C4-2B (cell line): ENCODE results near the gene ANLN.

Experiments used
- ZFX ChIP-seq: fragments of 450-650 bp; IDR thresholded peaks from 2 replicates; pipeline ENCODE4 v1.6.1; 2017
- TF ChIP-seq, protein P1 (sequence below): fragments of 450-650 bp; conservative IDR thresholded peaks from 2 replicates; pipeline ENCODE4 v1.5.1; 2017; ENCODE audit warnings: mild to moderate bottlenecking

DNA sequence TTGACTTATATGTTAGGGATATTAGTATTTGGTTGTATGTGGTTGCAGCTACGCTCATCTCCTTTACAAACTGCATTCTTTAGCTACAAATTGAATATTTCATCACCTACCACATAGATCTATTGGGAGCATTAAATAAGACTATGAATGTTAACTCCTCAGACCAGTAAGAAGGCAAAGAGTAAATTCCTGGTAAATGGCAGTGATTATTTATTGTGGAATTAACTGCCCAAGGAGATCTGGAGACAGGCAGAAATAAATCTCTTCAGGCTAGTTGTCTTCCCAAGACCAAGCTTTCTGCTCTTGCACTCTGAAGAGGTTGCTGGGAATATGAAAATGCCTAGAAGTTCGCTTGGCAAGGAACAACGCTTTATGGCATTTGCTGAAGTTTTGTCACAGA lies 74.6 kb downstream of the ANLN start:
- TF ChIP-seq, protein P1, sequence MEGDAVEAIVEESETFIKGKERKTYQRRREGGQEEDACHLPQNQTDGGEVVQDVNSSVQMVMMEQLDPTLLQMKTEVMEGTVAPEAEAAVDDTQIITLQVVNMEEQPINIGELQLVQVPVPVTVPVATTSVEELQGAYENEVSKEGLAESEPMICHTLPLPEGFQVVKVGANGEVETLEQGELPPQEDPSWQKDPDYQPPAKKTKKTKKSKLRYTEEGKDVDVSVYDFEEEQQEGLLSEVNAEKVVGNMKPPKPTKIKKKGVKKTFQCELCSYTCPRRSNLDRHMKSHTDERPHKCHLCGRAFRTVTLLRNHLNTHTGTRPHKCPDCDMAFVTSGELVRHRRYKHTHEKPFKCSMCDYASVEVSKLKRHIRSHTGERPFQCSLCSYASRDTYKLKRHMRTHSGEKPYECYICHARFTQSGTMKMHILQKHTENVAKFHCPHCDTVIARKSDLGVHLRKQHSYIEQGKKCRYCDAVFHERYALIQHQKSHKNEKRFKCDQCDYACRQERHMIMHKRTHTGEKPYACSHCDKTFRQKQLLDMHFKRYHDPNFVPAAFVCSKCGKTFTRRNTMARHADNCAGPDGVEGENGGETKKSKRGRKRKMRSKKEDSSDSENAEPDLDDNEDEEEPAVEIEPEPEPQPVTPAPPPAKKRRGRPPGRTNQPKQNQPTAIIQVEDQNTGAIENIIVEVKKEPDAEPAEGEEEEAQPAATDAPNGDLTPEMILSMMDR = no peak
- no peak for TF ChIP-seq ZFX
